SU-DHL-6 (cell line): ENCODE measurements around the gene SKAP2.

Source experiments
- H2AFZ ChIP-seq: fragments of 200-600 bp; sonication (generic); 2 replicates; pipeline ENCODE4 v1.6.1; 2014; ENCODE audit warnings: low read depth, mild to moderate bottlenecking, moderate library complexity, mixed read lengths, antibody characterized with exemption, low read length; ENCODE audit not compliant: severe bottlenecking
- H3F3A ChIP-seq: fragments of 200-600 bp; shearing (Covaris generic); 2 replicates; pipeline ENCODE4 v1.6.0; 2016; ENCODE audit warnings: antibody characterized with exemption, mild to moderate bottlenecking; ENCODE audit not compliant: insufficient read depth
- H3K27ac ChIP-seq: fragments of 200-600 bp; sonication (generic); 2 replicates; pipeline ENCODE4 v1.5.1; 2016; ENCODE audit warnings: low read depth, mild to moderate bottlenecking, low read length, moderate library complexity, mixed read lengths
- H3K27me3 ChIP-seq: fragments of 200-600 bp; sonication (generic), shearing (Covaris generic); 2 replicates; pipeline ENCODE4 v1.6.0; 2014; ENCODE audit warnings: mild to moderate bottlenecking, low read length
- H3K36me3 ChIP-seq: fragments of 200-600 bp; sonication (generic); 2 replicates; pipeline ENCODE4 v1.6.1; 2014; ENCODE audit warnings: mild to moderate bottlenecking, low read length, mixed read lengths
- H3K4me2 ChIP-seq: fragments of 300-600, 200-600 bp; shearing (Covaris generic), sonication (generic); 2 replicates; pipeline ENCODE4 v1.6.0; 2014; ENCODE audit warnings: low read length, low read depth, mild to moderate bottlenecking; ENCODE audit not compliant: poor library complexity, severe bottlenecking
- H3K4me3 ChIP-seq: fragments of 200-600 bp; sonication (generic); 2 replicates; pipeline ENCODE4 v1.5.1; 2014; ENCODE audit warnings: antibody characterized with exemption, low read length, mild to moderate bottlenecking, mixed read lengths; ENCODE audit not compliant: insufficient read depth, poor library complexity, severe bottlenecking
- H3K79me2 ChIP-seq: fragments of 200-600 bp; sonication (generic); 2 replicates; pipeline ENCODE4 v1.6.1; 2014; ENCODE audit warnings: mild to moderate bottlenecking, low read length, moderate library complexity; ENCODE audit not compliant: insufficient read depth
- H3K9ac ChIP-seq: fragments of 200-600 bp; sonication (generic); 2 replicates; pipeline ENCODE4 v1.7.0; 2014; ENCODE audit warnings: mild to moderate bottlenecking, low read length
- H3K9me2 ChIP-seq: fragments of 200-600 bp; sonication (generic); replicated peaks from 2 replicates; pipeline ENCODE4 v1.6.1; 2014; ENCODE audit warnings: low read length; ENCODE audit not compliant: insufficient read depth
- H3K9me3 ChIP-seq: fragments of 200-600 bp; sonication (generic); 2 replicates; pipeline ENCODE4 v1.6.1; 2014; ENCODE audit warnings: low read length, mixed read lengths; ENCODE audit not compliant: insufficient read depth
- H4K20me1 ChIP-seq: fragments of 200-600 bp; sonication (generic); 2 replicates; pipeline ENCODE4 v1.6.1; 2014; ENCODE audit warnings: low read depth, mild to moderate bottlenecking, antibody characterized with exemption, low read length, moderate library complexity, mixed read lengths
- CTCF ChIP-seq: fragments of 200-600 bp; sonication (generic); IDR thresholded peaks from one replicate; pipeline ENCODE4 v1.5.1; 2017; ENCODE audit warnings: antibody characterized with exemption, mild to moderate bottlenecking, low read length, moderate library complexity; ENCODE audit not compliant: insufficient read depth, poor library complexity, severe bottlenecking
- EZH2phosphoT487 ChIP-seq: fragments of 200-600 bp; sonication (generic), shearing (Covaris generic); conservative IDR thresholded peaks from 2 replicates; pipeline ENCODE4 v1.6.1; 2018; ENCODE audit warnings: mild to moderate bottlenecking, antibody characterized with exemption, low read length, moderate library complexity, mixed read lengths

The SKAP2 gene

GRCh38 chr7:26782501-26782900 lies 81.9 kb downstream of the SKAP2 start:
- H3K79me2 ChIP-seq = no peaks in the 10 kb centered on the region
- no peak overlapping the region for H3K9ac ChIP-seq
- H4K20me1 ChIP-seq = no peaks in the 10 kb centered on the region
- H3K4me3 ChIP-seq = no peak overlapping the region
- no peaks in the 10 kb centered on the region for H3K9me2 ChIP-seq
- H2AFZ ChIP-seq = no peak overlapping the region
- H3F3A ChIP-seq = no peaks in the 10 kb centered on the region
- no peak overlapping the region for H3K4me2 ChIP-seq
- no peaks in the 10 kb centered on the region for H3K27me3 ChIP-seq
- no peak overlapping the region for H3K27ac ChIP-seq
- no peak for TF ChIP-seq CTCF
- no peak for TF ChIP-seq EZH2phosphoT487
- H3K9me3 ChIP-seq = no peaks in the 10 kb centered on the region
- no peaks in the 10 kb centered on the region for H3K36me3 ChIP-seq

GRCh38 chr7:26779978-26780595 lies 84.3 kb downstream of the SKAP2 start:
- no peaks in the 10 kb centered on the region for H4K20me1 ChIP-seq
- no peak overlapping the region for H2AFZ ChIP-seq
- no peak overlapping the region for H3K4me2 ChIP-seq
- H3F3A ChIP-seq = no peaks in the 10 kb centered on the region
- no peaks in the 10 kb centered on the region for H3K9me2 ChIP-seq
- no peaks in the 10 kb centered on the region for H3K27me3 ChIP-seq
- TF ChIP-seq EZH2phosphoT487 = no peak
- no peak for TF ChIP-seq CTCF
- H3K4me3 ChIP-seq = no peak overlapping the region
- no peak overlapping the region for H3K27ac ChIP-seq
- H3K79me2 ChIP-seq = no peaks in the 10 kb centered on the region
- H3K36me3 ChIP-seq = no peaks in the 10 kb centered on the region
- H3K9me3 ChIP-seq = no peaks in the 10 kb centered on the region
- no peak overlapping the region for H3K9ac ChIP-seq

- Histone ChIP-seq H3K79me2 (no peaks in the 10 kb centered on the region), H3K4me3 (no peak overlapping the region), H3K9ac (no peak overlapping the region), H3K27ac (no peak overlapping the region), H4K20me1 (no peaks in the 10 kb centered on the region), H3K27me3 (no peaks in the 10 kb centered on the region), H3F3A (no peaks in the 10 kb centered on the region), H3K9me2 (no peaks in the 10 kb centered on the region), H2AFZ (no peak overlapping the region), H3K9me3 (no peaks in the 10 kb centered on the region), H3K36me3 (0 out of 2 replicates have a peak, but pooled peaks cover 7% of the 10 kb centered on the region), H3K4me2 (no peak overlapping the region)
- TF ChIP-seq CTCF (no peak), EZH2phosphoT487 (no peak)
These were observed 87.0 kb downstream of the SKAP2 start for GRCh38 chr7:26777385-26777784.
